Transverse colon (tissue), 3 donors: ENCODE data around the gene ZHX3.

ENCODE experiments used
- CTCF ChIP-seq, 5 experiments: fragments of 200-600 bp in 3 of 5; fragments of 450-650 bp in 2 of 5; sonication (generic) in 3 of 5; IDR thresholded peaks; 1 replicate in 2 of 5; 2 replicates in 3 of 5; pipeline ENCODE4 v1.5.1; 2016 to 2017; ENCODE audit warnings: antibody characterized with exemption in 5 of 5, inconsistent platforms in 3 of 5, mild to moderate bottlenecking in 2 of 5, moderate library complexity in 1 of 5
- EP300 ChIP-seq: sonication (generic); formaldehyde crosslinking; IDR thresholded peaks from one replicate; pipeline ENCODE4 v1.6.1; 2017; ENCODE audit warnings: antibody characterized with exemption, low read depth

- TF ChIP-seq CTCF (IDR thresholded peaks at IDR 0.05) (no peak), EP300 (no peak)
Observed at GRCh38 chr20:41272339-41272738, 45.2 kb downstream of the ZHX3 start.
